Measurements from ENCODE around the gene ARMC8.

Gene ARMC8

DNA sequence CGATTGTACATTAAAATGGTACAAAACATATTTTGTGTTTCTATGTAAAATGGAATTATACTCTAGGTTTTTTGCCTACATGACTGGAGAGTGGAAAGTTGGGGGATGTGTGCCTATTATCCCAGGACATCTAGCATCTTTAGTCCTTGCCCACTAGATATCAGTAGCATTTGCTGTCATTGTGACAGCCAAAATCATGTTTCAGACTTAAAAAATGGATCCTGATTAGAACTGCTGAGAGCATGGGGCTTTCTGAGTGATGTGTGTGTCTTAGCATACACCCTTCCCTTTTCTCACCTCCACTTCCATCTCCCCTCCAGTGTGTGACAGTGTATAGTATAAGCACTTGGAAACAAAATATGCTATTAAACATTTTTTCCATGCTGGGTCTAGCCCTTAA lies 13.3 kb downstream of the ARMC8 start:
- DNase-seq (ENCODE audit: low read depth), result no peak

DNA sequence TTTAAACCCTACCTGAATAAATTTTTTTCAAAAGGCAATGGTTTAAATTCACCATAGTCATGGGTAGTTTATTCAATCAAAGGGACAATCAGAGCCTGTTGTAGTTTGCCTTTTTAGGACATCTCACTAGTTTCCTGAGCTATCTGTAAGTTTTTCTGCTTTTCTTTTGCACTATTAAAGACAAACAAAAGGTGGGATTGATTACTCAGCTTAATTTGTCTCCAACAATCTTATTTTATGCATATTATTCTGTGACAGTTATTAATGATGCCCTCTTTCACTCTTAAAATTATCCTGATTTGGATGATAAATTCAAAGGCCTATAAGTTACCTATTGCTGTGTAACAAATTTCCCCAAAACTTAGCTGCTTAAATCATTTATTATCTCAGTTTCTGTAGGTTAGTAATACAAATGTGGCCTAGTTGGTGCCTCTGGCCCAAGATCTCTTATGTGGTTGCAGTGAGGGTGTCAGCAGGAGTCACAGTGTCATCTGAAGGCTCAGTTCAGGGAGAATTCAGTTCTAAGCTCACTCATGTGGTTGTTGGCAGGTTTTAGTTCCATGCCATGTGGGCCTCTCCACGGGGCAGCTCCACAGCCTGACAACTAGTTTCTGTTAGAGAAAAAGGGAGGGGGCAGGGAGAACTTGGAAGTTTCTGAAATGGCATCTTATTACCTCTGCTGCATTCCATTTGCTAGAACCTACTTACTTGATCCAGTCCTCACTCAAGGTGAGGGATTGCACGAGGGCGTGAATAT lies 16.0 kb downstream of the ARMC8 start:
- no peak for DNase-seq (ENCODE audit: low read depth)

DNA sequence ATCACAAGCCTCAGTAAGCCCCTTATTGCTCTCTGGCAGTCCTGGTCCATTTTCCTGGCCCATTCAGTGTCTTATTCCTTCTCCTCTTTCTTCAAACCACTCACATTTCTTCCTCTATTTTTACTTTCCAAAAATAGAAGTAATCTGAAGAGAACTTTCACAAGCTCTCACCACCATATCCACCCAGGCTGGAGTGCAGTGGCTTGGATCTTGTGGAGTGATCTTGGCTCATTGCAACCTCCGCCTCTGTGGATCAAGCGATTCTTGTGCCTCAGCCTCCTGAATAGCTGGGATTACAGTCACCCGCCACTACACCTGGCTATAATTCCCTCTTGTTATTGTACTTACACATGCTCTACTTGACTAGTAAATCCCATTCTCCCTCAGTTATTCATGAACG lies 16.8 kb downstream of the ARMC8 start:
- DNase-seq (ENCODE audit: low read depth), result no peak

DNA sequence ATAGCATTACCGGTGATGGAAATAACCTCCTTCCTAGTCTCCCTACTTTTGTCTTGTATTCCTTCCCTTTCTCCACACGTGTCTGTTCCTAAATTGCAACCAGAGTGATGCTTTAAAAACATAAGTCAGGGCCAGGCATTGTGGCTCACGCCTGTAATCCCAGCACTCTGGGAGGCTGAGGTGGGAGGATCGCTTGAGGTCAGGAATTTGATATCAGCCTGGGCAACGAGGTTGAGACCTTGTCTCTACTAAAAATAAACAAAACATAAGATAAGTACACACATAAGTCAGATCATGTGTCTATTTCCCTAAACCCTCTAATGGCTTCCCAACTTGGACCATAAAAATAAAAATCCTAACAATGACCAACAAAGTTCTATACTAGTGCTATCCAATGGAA lies 18.4 kb downstream of the ARMC8 start:
- no peak for DNase-seq (ENCODE audit: low read depth)

DNA sequence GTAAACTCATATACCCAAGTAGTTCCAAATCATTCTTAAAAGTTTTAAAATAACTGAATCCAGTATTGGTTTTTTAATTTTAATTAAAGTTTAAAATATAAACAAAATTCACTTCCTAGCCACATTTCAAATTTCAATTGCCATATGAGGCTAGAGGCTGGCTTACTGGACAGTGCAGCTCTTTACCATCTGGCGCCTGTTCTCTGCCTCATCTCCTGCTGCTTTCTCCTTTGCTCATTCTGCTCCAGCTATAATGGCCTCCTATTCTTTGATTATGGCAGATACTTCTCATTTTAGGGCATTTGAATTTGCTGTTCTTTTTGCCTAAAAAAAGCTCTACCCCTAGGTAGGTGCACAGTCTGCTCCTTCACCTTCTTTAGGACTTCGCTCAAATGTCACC lies 19.1 kb downstream of the ARMC8 start:
- DNase-seq (ENCODE audit: low read depth), result no peak

DNA sequence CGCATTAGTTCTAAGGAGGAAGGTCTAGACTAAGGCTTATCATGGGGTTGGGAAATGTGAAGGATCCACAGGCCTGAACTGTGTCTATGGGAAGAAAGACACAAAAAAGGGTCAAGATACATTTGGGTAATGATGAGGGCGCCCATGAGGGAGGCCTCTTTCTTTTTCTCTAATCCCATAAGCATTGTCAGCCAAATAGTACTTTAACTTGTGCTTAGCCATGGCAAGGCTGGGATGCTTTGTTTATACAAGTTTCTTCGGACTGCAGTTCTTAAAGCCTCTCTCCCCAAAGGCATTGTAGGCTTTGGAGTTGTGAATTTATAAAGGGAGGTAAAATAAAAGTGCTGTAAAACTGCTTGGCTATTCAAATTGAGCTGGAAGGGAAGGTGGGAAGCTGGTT lies 23.4 kb downstream of the ARMC8 start:
- no peak for DNase-seq (ENCODE audit: low read depth)

DNA sequence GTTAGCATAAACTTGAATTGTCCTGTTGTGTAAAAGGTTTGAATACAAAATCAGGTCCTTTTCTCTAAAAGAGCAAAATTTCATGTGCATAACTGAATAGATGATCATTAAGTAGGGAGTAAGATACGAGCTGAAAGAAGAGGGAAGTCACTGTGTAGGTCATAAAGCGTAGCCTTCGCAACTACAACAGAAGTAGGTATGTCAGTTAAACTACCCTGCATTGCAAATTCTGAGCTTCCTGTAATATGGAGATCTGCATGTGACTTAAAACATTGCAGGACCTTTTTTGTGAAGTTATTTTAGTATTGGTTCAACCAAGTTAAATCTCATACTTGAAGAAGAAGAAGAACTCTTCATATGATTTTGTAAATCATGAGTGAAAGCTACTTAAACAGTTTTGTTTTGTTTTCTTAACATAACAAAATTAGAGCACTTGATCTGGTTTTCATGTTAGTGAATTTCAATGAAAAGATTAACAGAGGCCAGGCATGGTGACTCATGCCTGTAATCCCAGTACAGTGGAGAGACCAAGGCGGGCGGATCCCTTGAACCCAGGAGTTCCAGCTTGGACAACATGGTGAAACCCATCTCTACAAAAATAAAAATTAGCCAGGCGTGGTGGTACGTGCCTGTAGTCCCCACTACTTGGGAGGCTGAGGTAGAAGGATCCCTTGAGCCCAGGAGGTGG lies 26.4 kb downstream of the ARMC8 start:
- no peak for DNase-seq (ENCODE audit: low read depth)

DNA sequence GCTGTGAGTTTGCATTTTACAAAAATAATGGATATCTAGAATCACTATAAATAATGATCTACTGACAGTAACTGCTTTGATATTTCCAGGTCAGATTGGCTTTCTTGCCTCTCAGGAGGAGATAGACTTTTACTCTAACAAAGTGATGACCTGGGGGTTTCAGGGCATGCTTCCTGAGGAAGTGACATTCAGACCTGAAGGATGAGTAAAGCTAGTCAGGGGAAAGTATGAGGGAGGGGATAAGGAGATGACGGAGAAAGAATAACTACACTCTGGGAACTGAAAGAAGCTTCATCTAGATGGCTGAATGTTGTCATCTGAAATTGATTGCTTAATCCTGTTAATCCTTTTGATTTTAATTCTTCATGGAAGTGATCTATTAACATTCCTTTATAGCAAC lies 32.2 kb downstream of the ARMC8 start:
- DNase-seq (ENCODE audit: low read depth), result no peak

DNA sequence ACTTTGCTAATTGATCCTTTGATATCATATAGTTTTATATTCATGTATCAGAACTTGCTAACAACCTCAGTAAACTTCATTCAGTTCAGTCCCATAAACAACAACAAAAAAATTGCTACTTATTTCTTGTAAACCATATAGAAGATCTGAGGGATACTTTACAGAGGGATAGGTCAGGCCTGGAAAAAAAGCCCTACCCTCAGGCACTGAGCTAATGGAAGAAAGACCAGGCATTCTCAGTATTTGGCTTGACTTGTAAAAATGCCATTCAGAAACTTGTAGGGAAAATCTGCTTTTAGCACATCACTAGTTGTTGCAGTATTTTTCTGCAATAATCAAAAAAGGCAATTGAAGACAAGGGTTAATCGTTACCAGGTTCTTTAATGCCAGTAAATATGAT lies 33.1 kb downstream of the ARMC8 start:
- DNase-seq (ENCODE audit: low read depth), result no peak

DNA sequence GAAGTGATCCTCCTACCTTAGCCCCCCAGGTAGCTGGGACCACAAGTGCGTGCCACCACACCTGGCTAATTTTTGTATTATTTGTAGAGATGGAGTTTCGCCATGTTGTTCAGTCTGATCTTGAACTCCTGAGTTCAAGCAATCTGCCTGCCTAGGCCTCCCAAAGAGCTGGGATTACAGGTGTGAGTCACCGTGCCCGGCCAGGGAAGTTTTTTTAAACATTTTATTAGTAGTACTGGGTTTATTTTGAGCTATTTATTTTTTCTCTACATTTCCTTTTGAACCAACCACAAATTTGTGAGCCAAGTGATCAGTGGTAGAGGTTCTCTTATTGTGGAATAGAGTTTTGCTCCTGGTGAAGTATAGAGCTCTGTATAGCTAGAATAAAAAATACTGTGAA lies 33.7 kb downstream of the ARMC8 start:
- DNase-seq (ENCODE audit: low read depth), result no peak

DNA sequence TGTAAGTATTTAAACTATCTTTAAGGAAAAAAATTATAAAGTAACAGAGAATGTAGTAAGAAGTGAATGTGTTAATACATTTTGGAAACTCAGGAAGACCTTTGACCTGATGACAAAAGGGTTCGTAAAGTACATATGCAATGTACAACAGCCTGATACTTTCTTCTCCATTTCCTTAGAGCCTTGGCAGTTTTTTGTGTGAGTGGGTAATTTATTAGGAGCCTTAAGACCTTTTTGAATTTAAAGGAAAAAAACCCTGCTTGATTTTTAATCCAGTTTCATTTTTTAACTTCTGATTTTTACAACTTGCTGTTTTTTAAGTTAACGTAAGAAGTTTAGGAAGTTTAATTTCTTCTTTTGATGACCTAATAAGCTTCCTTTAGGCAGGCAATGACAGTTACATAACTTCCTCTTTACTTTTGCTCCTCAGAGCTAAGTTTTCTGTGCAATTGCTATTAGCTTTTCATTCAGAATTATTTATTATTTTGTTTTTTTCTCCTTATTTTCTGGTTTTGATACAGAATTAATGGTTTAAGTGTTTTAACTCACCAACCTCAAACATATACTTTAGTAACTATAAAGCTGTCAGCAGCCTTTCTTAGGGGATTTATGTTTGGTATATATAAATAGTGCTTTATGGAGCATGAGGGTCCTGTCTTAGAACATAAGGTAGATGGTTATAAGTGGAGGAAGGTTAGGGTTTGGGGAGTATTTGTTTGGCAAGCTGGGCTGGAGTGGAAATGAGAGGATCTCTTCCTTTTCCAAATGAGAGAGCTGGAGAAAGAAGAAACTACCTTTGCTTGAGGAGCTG lies 35.2 kb downstream of the ARMC8 start:
- no peak for DNase-seq (ENCODE audit: low read depth)

DNA sequence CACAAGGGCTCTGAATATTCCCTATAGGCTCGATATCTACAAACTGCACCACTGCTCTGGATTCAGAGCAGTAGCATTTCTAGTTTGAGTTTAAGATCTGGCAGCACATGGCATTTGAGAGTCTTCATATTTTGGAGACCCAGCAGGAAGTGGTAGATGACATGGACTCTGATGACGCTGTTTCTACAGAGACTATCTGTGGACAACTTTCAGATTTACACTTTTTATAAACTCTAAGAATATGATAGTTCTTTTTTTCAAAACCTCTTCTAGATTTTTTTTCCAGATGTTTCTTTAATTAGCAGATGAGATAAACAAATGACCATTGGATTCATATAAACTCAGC lies 35.8 kb downstream of the ARMC8 start:
- DNase-seq (ENCODE audit: low read depth), result no peak

DNA sequence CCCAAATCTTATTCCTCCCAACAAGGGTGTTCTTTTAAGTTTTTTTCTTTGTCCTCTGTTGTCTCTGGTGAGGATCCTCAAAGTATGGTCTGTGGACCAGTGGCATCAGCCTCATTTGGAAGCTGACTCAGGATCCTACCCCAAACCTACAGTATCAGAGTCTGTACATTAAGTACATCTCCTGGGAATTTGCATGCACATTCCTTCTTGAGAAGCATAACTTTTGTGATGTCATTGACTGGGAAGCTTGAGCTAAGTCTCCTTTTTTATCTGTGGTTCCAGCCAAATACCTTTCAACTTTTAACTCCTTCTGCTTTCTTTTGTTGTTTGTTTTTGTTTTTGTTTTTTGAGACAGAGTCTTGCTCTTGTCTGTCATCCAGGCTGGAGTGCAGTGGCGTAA lies 40.5 kb downstream of the ARMC8 start:
- no peak for DNase-seq (ENCODE audit: low read depth)

DNA sequence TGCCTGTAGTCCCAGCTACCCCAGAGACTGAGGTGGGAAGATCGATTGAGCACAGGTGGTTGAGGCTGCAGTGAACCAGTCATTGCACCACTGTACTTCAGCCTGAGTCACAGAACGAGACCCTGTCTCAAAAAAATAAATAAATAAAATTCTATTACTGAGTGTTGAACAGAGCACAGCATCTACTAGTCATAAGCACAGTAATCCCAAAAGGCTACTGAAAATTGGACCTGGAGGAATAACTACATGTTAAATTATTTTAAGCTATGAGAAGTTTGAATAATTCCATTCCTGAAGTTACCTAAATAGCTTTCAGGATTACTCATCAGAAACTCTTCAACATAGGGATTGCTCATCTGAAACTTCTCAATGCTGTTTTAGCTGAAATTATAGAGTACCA lies 43.4 kb downstream of the ARMC8 start:
- no peak for DNase-seq (ENCODE audit: low read depth)

DNA sequence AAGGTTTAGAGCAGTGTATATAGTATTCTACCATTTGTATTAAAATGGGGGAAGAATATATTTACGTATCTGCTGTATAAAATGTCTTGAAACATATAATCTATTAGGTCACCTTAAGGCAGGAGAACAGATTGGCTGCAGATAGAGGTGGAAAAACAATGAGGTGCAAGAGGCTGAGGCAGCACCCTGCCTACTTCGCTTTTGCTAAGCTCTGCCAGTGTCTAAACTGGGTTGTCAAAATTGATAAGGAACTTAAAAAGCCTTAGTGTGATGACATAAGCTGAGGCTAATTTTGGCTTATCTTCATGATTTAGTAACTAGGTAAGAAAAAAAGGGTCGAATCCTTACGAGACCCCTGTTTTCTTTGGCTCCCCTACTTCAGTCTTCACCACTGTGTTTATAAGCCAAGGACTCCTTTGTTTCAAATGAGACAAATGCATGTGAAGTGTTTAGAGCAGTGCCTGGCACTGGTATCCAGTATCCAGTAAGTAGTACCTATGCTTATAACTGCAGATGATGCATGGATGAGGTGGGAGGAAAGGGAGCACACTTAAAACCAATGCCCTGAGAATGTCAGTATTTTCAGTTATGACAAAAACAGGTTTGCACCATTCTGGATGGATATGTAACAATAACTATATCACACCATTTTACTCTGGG lies 45.7 kb downstream of the ARMC8 start:
- no peak for DNase-seq (ENCODE audit: low read depth)

DNA sequence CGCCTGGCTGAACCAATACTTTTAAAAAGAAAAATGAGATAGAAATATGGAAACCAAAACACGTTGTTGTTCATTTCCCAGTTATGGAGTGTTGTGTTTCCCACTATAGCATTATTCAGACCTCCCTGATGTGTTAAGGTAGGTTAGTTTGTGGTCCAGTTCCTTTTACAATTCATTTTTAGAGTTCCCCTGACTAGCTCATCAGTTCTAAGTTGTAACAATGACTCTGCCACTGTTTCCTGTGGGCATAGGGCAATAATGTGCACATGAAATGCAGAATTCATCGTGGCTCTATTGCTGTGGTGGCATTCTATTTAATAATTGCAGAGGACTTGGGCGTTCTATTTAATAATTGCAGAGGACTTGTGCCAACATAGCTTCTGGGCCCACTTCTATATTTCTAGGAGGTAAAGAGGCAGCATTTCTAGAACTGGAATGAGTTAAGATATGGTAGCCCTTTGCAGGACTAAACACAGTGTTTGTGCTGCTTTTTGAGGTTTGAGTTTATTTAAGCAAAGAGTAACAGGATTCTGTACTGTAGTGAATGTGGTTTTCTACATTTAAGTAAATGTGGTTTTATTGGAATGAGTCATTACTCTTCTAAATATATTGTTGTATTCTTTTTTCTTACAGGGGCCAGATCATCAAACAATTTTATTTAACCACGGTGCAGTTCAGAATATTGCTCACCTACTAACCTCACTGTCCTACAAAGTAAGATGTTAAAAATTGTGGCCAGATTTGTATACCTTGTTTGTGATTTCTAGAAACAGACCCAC lies 47.5 kb downstream of the ARMC8 start:
- DNase-seq (ENCODE audit: low read depth), result no peak

DNA sequence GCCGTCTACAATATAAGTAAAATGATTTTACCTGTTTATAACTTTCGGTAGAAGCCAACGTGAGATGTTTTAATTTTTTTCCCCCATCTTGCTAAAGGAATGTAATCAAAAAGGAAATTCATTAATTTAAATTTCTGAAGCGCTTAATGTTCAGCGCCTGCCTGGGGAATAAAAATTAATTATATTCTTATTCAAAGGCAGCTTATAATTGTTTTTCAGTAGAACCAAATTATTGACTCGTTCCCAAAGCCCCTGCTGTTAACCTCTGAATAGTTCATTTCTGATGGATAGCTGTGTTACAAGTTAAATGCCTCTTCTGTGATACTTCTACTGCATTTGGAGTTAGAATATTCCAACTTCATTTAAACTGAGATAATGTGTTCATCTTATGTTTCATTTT lies 51.6 kb downstream of the ARMC8 start:
- no peak for DNase-seq (ENCODE audit: low read depth)

DNA sequence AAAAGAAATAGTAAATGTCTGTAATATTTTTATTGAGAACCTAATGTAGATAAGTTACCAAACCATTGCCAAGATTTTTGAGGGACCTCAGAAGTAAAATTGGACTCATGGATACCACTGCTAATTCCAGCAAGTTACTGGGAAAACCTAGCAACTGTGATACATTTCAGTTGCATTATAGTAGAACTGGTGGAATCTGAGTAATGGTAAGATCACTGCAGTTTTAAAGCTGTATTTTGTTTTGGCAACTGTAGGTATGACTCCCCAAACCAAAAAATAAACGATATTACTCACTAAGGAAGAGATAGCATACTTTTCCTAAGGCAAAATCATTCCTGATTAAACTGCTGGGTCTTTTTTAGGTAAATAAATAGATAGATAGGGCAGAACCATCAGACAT lies 54.0 kb downstream of the ARMC8 start:
- DNase-seq (ENCODE audit: low read depth), result no peak

DNA sequence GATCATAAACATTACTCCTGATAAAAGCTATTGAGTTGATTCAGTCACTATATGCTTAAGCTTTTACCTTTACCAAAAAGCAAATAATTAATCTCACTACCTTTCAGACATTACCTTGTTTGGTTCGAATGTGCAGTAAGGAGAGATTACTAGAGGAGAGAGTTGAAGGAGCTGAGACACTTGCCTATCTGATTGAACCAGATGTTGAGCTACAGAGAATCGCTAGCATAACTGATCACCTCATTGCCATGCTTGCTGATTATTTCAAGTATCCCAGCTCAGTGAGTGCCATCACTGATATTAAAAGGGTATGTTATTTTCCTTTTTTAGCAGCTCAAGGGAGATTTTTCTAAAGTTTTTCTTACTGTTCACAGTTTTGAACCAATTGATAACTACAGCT lies 54.6 kb downstream of the ARMC8 start:
- no peak for DNase-seq (ENCODE audit: low read depth)

DNA sequence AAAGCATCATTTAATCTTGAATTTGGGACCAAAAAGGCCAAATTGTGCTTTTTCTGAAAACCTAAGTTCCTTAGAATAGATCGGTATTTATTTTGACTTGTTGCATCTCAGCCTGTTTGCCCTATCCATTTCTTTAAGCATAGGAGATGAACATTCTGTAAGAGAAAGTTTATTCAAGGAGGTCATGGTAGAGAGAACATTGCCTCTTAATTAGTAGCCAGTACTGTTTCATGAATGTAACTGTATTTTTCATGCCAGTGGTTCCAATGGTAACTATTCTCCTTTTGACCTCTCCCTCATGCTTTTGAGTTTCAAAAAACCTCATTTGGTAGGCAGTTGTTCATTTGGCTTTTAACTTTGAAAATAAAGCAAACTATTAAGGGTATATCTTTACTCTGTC lies 55.4 kb downstream of the ARMC8 start:
- DNase-seq (ENCODE audit: low read depth), result no peak

DNA sequence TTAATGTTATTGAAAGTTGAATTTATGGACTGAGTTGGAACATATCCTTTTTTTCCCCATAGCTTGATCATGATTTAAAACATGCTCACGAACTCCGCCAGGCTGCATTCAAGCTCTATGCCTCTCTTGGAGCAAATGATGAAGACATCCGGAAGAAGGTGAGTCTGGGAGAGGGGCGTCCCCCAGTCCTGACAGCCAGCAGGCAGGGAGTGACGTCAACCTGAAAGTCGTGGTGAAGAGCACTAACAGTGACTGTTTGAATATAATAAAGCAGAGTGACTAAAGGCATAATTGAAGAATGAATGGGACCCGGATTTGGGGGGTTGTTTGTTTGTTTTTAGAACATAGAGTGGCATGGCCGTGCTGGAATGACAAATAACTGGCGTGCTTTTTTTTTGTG lies 57.9 kb downstream of the ARMC8 start:
- no peak for DNase-seq (ENCODE audit: low read depth)

DNA sequence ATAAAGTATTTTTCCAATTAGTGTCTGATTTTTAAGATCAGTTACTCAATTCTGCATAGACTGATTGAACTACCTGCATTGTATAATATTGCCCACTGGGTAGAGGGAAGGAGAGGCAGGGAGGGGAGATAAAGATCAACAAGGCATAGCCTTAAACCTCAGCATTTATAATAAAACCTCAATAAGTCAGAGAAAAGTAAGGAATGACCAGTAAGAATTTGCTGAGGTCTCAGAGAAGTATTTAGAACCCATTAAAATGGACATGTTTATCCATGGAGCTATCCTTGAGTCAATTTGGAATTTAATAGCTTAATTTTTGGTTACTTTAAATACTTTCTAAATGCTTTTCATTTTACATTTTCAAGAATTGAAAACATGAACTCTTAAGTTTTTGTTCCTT lies 62.5 kb downstream of the ARMC8 start:
- DNase-seq (ENCODE audit: low read depth), result no peak

Data from activated T-cell treated with anti-CD3 and anti-CD28 coated beads for 48 hours (primary cell).